Astrocyte (in vitro differentiated cells and primary cell): ENCODE measurements around the gene KIAA0513. TPM values are rescaled to one million over a fixed set of nuclear protein-coding genes. Genes with fewer than 3 reads are reported as not detected.

Experiments
- DNase-seq: peaks from one replicate; pipeline ENCODE4 v3.0.0-alpha.2; 2010; ENCODE audit warnings: low read depth
- FAIRE-seq: peaks from 2 replicates; lab custom pipeline; 2011; peaks lifted over from hg19 to GRCh38; lab: Jason Lieb, UNC
- H2AFZ ChIP-seq: 2 replicates; pipeline ENCODE4 v1.6.0; 2012; ENCODE audit warnings: low read depth, low read length, inconsistent platforms
- H3K27ac ChIP-seq: 2 replicates; pipeline ENCODE4 v1.5.1; 2011; ENCODE audit warnings: low read depth, low read length, inconsistent platforms
- H3K27me3 ChIP-seq: 2 replicates; pipeline ENCODE4 v1.6.0; 2011; ENCODE audit warnings: low read length, inconsistent platforms; ENCODE audit not compliant: insufficient read depth
- H3K36me3 ChIP-seq: 2 replicates; pipeline ENCODE4 v1.5.1; 2011; ENCODE audit warnings: low read length, inconsistent platforms; ENCODE audit not compliant: insufficient read depth
- H3K4me1 ChIP-seq: 2 replicates; pipeline ENCODE4 v1.5.1; 2011; ENCODE audit warnings: low read length, inconsistent platforms; ENCODE audit not compliant: insufficient read depth
- H3K4me2 ChIP-seq: 2 replicates; pipeline ENCODE4 v1.6.0; 2012; ENCODE audit warnings: low read length, inconsistent platforms
- H3K4me3 ChIP-seq: 2 replicates; pipeline ENCODE4 v1.5.1; 2011; ENCODE audit warnings: low read depth, mild to moderate bottlenecking, low read length, inconsistent platforms; ENCODE audit not compliant: insufficient read depth
- H3K79me2 ChIP-seq: 2 replicates; pipeline ENCODE4 v1.6.0; 2012; ENCODE audit warnings: mild to moderate bottlenecking, low read length, inconsistent platforms; ENCODE audit not compliant: insufficient read depth
- H3K9ac ChIP-seq: 2 replicates; pipeline ENCODE4 v1.6.0; 2012; ENCODE audit warnings: mild to moderate bottlenecking, low read length, inconsistent platforms
- H3K9me3 ChIP-seq: 2 replicates; pipeline ENCODE4 v1.5.1; 2012; ENCODE audit warnings: low read depth, mild to moderate bottlenecking, low read length, inconsistent platforms; ENCODE audit not compliant: insufficient read depth
- H4K20me1 ChIP-seq: 2 replicates; pipeline ENCODE4 v1.6.0; 2012; ENCODE audit warnings: low read length, inconsistent platforms; ENCODE audit not compliant: insufficient read depth
- H3K27ac Mint-ChIP-seq: one replicate; pipeline ENCODE4 v1.8.0; 2021; ENCODE audit warnings: mild to moderate bottlenecking, mixed read lengths; ENCODE audit not compliant: unreplicated experiment
- H3K27me3 Mint-ChIP-seq: one replicate; pipeline ENCODE4 v1.8.0; 2021; ENCODE audit warnings: low read depth, mixed read lengths; ENCODE audit not compliant: unreplicated experiment
- H3K36me3 Mint-ChIP-seq: one replicate; pipeline ENCODE4 v1.8.0; 2021; ENCODE audit warnings: low read depth, mixed read lengths; ENCODE audit not compliant: unreplicated experiment
- H3K4me1 Mint-ChIP-seq: one replicate; pipeline ENCODE4 v1.8.0; 2021; ENCODE audit warnings: low read depth, mixed read lengths; ENCODE audit not compliant: unreplicated experiment
- H3K4me3 Mint-ChIP-seq: one replicate; pipeline ENCODE4 v1.8.0; 2021; ENCODE audit warnings: mild to moderate bottlenecking, moderate library complexity, mixed read lengths; ENCODE audit not compliant: unreplicated experiment
- H3K9me3 Mint-ChIP-seq: one replicate; pipeline ENCODE4 v1.8.0; 2021; ENCODE audit warnings: mild to moderate bottlenecking, mixed read lengths; ENCODE audit not compliant: unreplicated experiment
- CTCF ChIP-seq: IDR thresholded peaks from 2 replicates; pipeline ENCODE4 v1.5.1; 2011; ENCODE audit warnings: low read depth, mild to moderate bottlenecking, inconsistent platforms, low read length, moderate library complexity; ENCODE audit not compliant: insufficient read depth
- EZH2 ChIP-seq: IDR thresholded peaks from 2 replicates; pipeline ENCODE4 v1.6.1; 2012; ENCODE audit warnings: mild to moderate bottlenecking, low read length, inconsistent platforms; ENCODE audit not compliant: insufficient read depth
- total RNA-seq: library from RNA; stranded (reverse); gene quantifications from 2 replicates; pipeline ENCODE4 v1.2.1, GENCODE V29; 2021

The KIAA0513 gene
- total RNA-seq, 1 donor from 2014 or later = 7.5 TPM

- Histone ChIP-seq H3K27me3 (no peaks in the 10 kb centered on the region), H3K36me3 (no peaks in the 10 kb centered on the region), H3K27ac (peak overlapping the region; percentile 97), H3K79me2 (peaks cover 91% of the 10 kb centered on the region), H2AFZ (no peak overlapping the region), H3K9ac (peak overlapping the region; percentile 71), H3K4me3 (no peak overlapping the region), H4K20me1 (peaks cover 19% of the 10 kb centered on the region), H3K4me2 (peak overlapping the region; percentile 82), H3K4me1 (peaks cover 62% of the 10 kb centered on the region), H3K9me3 (no peaks in the 10 kb centered on the region)
- peak overlapping the region; percentile 89 for H3K27ac Mint-ChIP-seq
- TF ChIP-seq CTCF (no peak), EZH2 (no peak)
- peaks cover 4% of the 10 kb centered on the region for H3K36me3 Mint-ChIP-seq
- DNase-seq (no peak), FAIRE-seq (no peak)
- H3K27me3 Mint-ChIP-seq = no peaks in the 10 kb centered on the region
- H3K4me3 Mint-ChIP-seq = no peak overlapping the region
- H3K9me3 Mint-ChIP-seq = no peaks in the 10 kb centered on the region
- H3K4me1 Mint-ChIP-seq = peaks cover 62% of the 10 kb centered on the region
Observed at GRCh38 chr16:85003076-85003475, 24.5 kb upstream of the KIAA0513 start.

- no peak for FAIRE-seq
- Histone ChIP-seq H4K20me1 (peaks cover 24% of the 10 kb centered on the region), H3K4me3 (peak overlapping the region; percentile 11), H3K27ac (peak overlapping the region; percentile 97), H3K79me2 (peaks cover 94% of the 10 kb centered on the region), H3K9me3 (no peaks in the 10 kb centered on the region), H3K4me2 (peak overlapping the region; percentile 82), H3K9ac (peak overlapping the region; percentile 71), H3K4me1 (peaks cover 60% of the 10 kb centered on the region), H3K27me3 (no peaks in the 10 kb centered on the region), H2AFZ (no peak overlapping the region), H3K36me3 (no peaks in the 10 kb centered on the region)
- TF ChIP-seq EZH2 (no peak), CTCF (no peak)
- Mint-ChIP-seq H3K4me1 (peaks cover 58% of the 10 kb centered on the region), H3K27ac (peak overlapping the region; percentile 89), H3K27me3 (no peaks in the 10 kb centered on the region), H3K9me3 (no peaks in the 10 kb centered on the region), H3K4me3 (peak overlapping the region; percentile 74), H3K36me3 (peaks cover 4% of the 10 kb centered on the region)
- DNase-seq = no peak
Observed at GRCh38 chr16:85003725-85004586, 23.6 kb upstream of the KIAA0513 start.
